Endothelial cell of umbilical vein (primary cell): Measurements from ENCODE around the gene MGME1. TPM values are rescaled to one million over a fixed set of nuclear protein-coding genes. Genes with fewer than 3 reads are reported as not detected.

Experiments
- BruUV-seq: library from RNA; stranded (reverse); fragments of 400-500 nt; replicated peaks from 2 replicates; lab custom pipeline; 2021; lab: Mats Ljungman, UMichigan
- CTCF ChIA-PET: fragments of 300-600, 350-600 bp; sonication (Branson Sonifier 250); formaldehyde crosslinking; loops from one replicate; lab custom pipeline; 2021; ENCODE audit warnings: antibody characterized with exemption, inconsistent platforms; lab: Charles Lee
- POLR2A ChIA-PET: fragments of 300-600, 350-600 bp; sonication (Branson Sonifier 250); formaldehyde crosslinking; loops from one replicate; lab custom pipeline; 2021; ENCODE audit warnings: antibody characterized with exemption, inconsistent platforms; lab: Charles Lee
- DNase-seq: peaks from one replicate; pipeline ENCODE4 v3.0.0-alpha.2; 2011; ENCODE audit warnings: low read depth, low spot score
- FAIRE-seq: peaks from 2 replicates; lab custom pipeline; 2011; peaks lifted over from hg19 to GRCh38; lab: Jason Lieb, UNC
- H2AFZ ChIP-seq: 2 replicates; pipeline ENCODE4 v1.6.0; 2012; ENCODE audit warnings: low read depth, low read length, control low read depth, inconsistent platforms
- H3K27ac ChIP-seq: 2 replicates; pipeline ENCODE4 v1.5.1; 2011; ENCODE audit warnings: low read depth, mild to moderate bottlenecking, control low read depth, low read length, moderate library complexity; ENCODE audit not compliant: insufficient read depth
- H3K27me3 ChIP-seq, 2 experiments: 2 replicates each; pipeline versions ENCODE4 v1.6.0 to v1.6.1; 2011; ENCODE audit warnings: low read length in 2 of 2, mixed read lengths in 1 of 2; ENCODE audit not compliant: control insufficient read depth in 2 of 2, insufficient read depth in 2 of 2
- H3K36me3 ChIP-seq, 2 experiments: 2 replicates in 1 of 2; 3 replicates in 1 of 2; pipeline ENCODE4 v1.5.1; 2011; ENCODE audit warnings: low read length in 2 of 2, mild to moderate bottlenecking in 1 of 2, moderate library complexity in 1 of 2; ENCODE audit not compliant: control insufficient read depth in 2 of 2, insufficient read depth in 2 of 2; ENCODE audit errors: extremely low read depth in 1 of 2
- H3K4me1 ChIP-seq: 3 replicates; pipeline ENCODE4 v1.5.1; 2011; ENCODE audit warnings: mild to moderate bottlenecking, low read length; ENCODE audit not compliant: control insufficient read depth, insufficient read depth; ENCODE audit errors: extremely low read depth
- H3K4me2 ChIP-seq: 2 replicates; pipeline ENCODE4 v1.6.1; 2011; ENCODE audit warnings: low read length, control low read depth, mixed read lengths; ENCODE audit not compliant: insufficient read depth
- H3K4me3 ChIP-seq, 3 experiments: fragments of 200-600 bp in 1 of 3; sonication (generic), shearing (Covaris generic) in 1 of 3; replicated peaks in 1 of 3; 2 replicates each; pipeline ENCODE4 v1.5.1; 2011 to 2016; ENCODE audit warnings: control low read depth in 3 of 3, low read length in 3 of 3, mild to moderate bottlenecking in 2 of 3, inconsistent platforms in 1 of 3, low read depth in 1 of 3, moderate library complexity in 1 of 3; ENCODE audit not compliant: insufficient read depth in 1 of 3
- H3K79me2 ChIP-seq: 2 replicates; pipeline ENCODE4 v1.6.0; 2012; ENCODE audit warnings: low read length, inconsistent platforms; ENCODE audit not compliant: control insufficient read depth, insufficient read depth
- H3K9ac ChIP-seq: replicated peaks from 2 replicates; pipeline ENCODE3; 2011; ENCODE audit warnings: low read length, control low read depth; ENCODE audit not compliant: insufficient read depth; ENCODE audit errors: extremely low read depth
- H3K9me1 ChIP-seq: replicated peaks from 3 replicates; pipeline ENCODE4 v1.6.0; 2011; ENCODE audit warnings: mild to moderate bottlenecking, low read length; ENCODE audit not compliant: control insufficient read depth, insufficient read depth; ENCODE audit errors: extremely low read depth
- H3K9me3 ChIP-seq: replicated peaks from 2 replicates; pipeline ENCODE4 v1.5.1; 2012; ENCODE audit warnings: low read length, inconsistent platforms; ENCODE audit not compliant: control insufficient read depth, insufficient read depth
- H4K20me1 ChIP-seq: replicated peaks from 2 replicates; pipeline ENCODE3; 2011; ENCODE audit warnings: mild to moderate bottlenecking, low read length; ENCODE audit not compliant: control insufficient read depth, insufficient read depth; ENCODE audit errors: extremely low read depth
- CTCF ChIP-seq, 2 donors: IDR thresholded peaks; 1 replicate in 1 of 2; 2 replicates in 1 of 2; pipeline ENCODE4 v1.5.1; 2011; ENCODE audit warnings: low read length in 2 of 2, mild to moderate bottlenecking in 2 of 2, moderate library complexity in 2 of 2, control low read depth in 1 of 2, inconsistent platforms in 1 of 2, low read depth in 1 of 2; ENCODE audit not compliant: insufficient read depth in 1 of 2; ENCODE audit errors: extremely low read depth in 1 of 2
- EZH2 ChIP-seq: IDR thresholded peaks from 2 replicates; pipeline ENCODE4 v1.6.1; 2012; ENCODE audit warnings: borderline replicate concordance, low read depth, mild to moderate bottlenecking, moderate library complexity, low read length, inconsistent platforms; ENCODE audit not compliant: severe bottlenecking
- FOS ChIP-seq: IDR thresholded peaks from 2 replicates; pipeline ENCODE4 v1.6.1; 2011; ENCODE audit warnings: mild to moderate bottlenecking, low read length, moderate library complexity, borderline replicate concordance; ENCODE audit not compliant: insufficient read depth
- GATA2 ChIP-seq: IDR thresholded peaks from 2 replicates; pipeline ENCODE4 v1.7.0; 2011; ENCODE audit warnings: low read depth, mild to moderate bottlenecking, moderate library complexity, mixed read lengths, low read length; ENCODE audit not compliant: insufficient read length, insufficient read depth
- JUN ChIP-seq: IDR thresholded peaks from 2 replicates; pipeline ENCODE4 v1.6.1; 2011; ENCODE audit warnings: borderline replicate concordance, low read depth; ENCODE audit not compliant: insufficient read length, insufficient read depth
- MAX ChIP-seq: IDR thresholded peaks from 2 replicates; pipeline ENCODE4 v1.6.1; 2011; ENCODE audit not compliant: insufficient read depth, insufficient read length
- MYC ChIP-seq: IDR thresholded peaks from one replicate; pipeline ENCODE4 v1.6.1; 2011; ENCODE audit warnings: mild to moderate bottlenecking, low read depth, low read length
- POLR2A ChIP-seq: IDR thresholded peaks from 2 replicates; pipeline ENCODE4 v1.6.1; 2012; ENCODE audit warnings: low read depth, mild to moderate bottlenecking, control low read depth, low read length
- POLR2AphosphoS5 ChIP-seq: IDR thresholded peaks from 2 replicates; pipeline ENCODE4 v1.6.1; 2012; ENCODE audit warnings: low read depth, mild to moderate bottlenecking, control low read depth, low read length, moderate library complexity; ENCODE audit not compliant: insufficient read depth
- dilution Hi-C: fragments of 300-500 bp; cut with MboI; formaldehyde crosslinking; loops from one replicate; pipeline ENCODE4 v1.15.0; 2019; ENCODE audit warnings: low sequenced_read_pairs; ENCODE audit not compliant: extremely low pct_ligation_motif_present
- intact Hi-C: fragments of 100-400 bp; cut with micrococcal nuclease; formaldehyde crosslinking; loops from one replicate; pipeline ENCODE4 v1.10.0; 2022
- polyA plus RNA-seq, 4 experiments: library from polyadenylated mRNA; depleted of rRNA in 3 of 4; stranded (reverse) in 3 of 4; unstranded in 1 of 4; fragments of >200 nt; gene quantifications; 2 replicates each; pipeline versions ENCODE4 v1.2.1 to v1.2.3, GENCODE V29; 2011 to 2012; ENCODE audit warnings: missing spikeins in 1 of 4
- total RNA-seq: library from RNA; stranded (reverse); gene quantifications from 2 replicates; pipeline ENCODE4 v1.2.3, GENCODE V29; 2021

The MGME1 gene
- total and polyA plus RNA-seq, 2 donors (not counting 3 experiments of a cell fraction or from before 2014, with no cell fraction given) = 8.9 to 26.2 TPM

- dilution Hi-C loops (no loop called here), intact Hi-C loops (loop anchor here (10.0 kb wide), 2 partner anchors 246 to 456 kb away; partner anchors contain the start of gene BFSP1)
- no peak overlapping the region for H3K9ac ChIP-seq
- FAIRE-seq (no peak), DNase-seq (no peak)
- peaks cover 16% of the 10 kb centered on the region for H3K4me1 ChIP-seq
- TF ChIP-seq MYC (no peak), POLR2A (no peak), EZH2 (no peak), GATA2 (no peak), POLR2AphosphoS5 (no peak), FOS (no peak), JUN (no peak), MAX (no peak), CTCF (IDR thresholded peaks at IDR 0.05; ENCODE audit: extremely low read depth in 1 of 2, insufficient read depth in 1 of 2, low read depth in 1 of 2, low read length in 2 of 2) (no peak)
- no peak overlapping the region for H3K4me3 ChIP-seq
- no peaks in the 10 kb centered on the region for H3K9me3 ChIP-seq
- H3K9me1 ChIP-seq = no peaks in the 10 kb centered on the region
- no peaks in the 10 kb centered on the region for H4K20me1 ChIP-seq
- H3K27me3 ChIP-seq = no peaks in the 10 kb centered on the region
- CTCF ChIA-PET = interaction anchor here (1.0 to 8.1 kb wide), 3 partner anchors 10 to 22 kb away, joined by 3 to 104 read pairs (median 3); partner anchors contain the start of genes MGME1 and SNX5
- no peak overlapping the region for H2AFZ ChIP-seq
- no peak overlapping the region for H3K27ac ChIP-seq
- POLR2A ChIA-PET = no interaction called here
- BruUV-seq = TSS peak; percentile 33
- no peaks in the 10 kb centered on the region for H3K36me3 ChIP-seq
- H3K4me2 ChIP-seq = no peak overlapping the region
- no peaks in the 10 kb centered on the region for H3K79me2 ChIP-seq
These were observed 21.6 kb downstream of the MGME1 start for GRCh38 chr20:17990278-17990972.
